Activated CD8-positive, alpha-beta memory T cell treated with anti-CD3 and anti-CD28 coated beads, Interleukin-2, amount 50 U/mL, for 4 hours (primary cell): ENCODE data around the gene CREB3L2.
"Not testable (repeated sequence)": the region's sequence is repeated elsewhere in the genome, so short reads cannot be mapped to it uniquely, and the experiment has no call there.

ENCODE experiments used
- DNase-seq: peaks from one replicate; pipeline ENCODE4 v3.0.0-alpha.2; 2020

The CREB3L2 gene

DNA sequence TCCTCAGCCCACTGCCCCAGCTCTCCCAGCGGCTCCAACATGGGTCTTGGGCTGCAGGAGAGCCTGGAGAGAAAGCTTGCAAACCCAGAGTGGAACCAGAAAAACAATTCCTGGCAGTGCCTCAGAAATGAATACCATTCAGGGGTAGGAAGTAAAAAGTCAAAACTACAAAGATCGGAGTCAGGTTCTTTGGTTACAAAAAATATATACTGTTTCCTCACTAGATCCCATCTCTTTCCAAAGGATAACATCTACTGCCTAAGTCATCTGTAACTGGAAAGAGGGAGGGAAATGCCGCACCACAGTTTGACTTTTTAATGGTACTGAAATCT lies 14.9 kb downstream of the CREB3L2 start:
- no peak for DNase-seq

DNA sequence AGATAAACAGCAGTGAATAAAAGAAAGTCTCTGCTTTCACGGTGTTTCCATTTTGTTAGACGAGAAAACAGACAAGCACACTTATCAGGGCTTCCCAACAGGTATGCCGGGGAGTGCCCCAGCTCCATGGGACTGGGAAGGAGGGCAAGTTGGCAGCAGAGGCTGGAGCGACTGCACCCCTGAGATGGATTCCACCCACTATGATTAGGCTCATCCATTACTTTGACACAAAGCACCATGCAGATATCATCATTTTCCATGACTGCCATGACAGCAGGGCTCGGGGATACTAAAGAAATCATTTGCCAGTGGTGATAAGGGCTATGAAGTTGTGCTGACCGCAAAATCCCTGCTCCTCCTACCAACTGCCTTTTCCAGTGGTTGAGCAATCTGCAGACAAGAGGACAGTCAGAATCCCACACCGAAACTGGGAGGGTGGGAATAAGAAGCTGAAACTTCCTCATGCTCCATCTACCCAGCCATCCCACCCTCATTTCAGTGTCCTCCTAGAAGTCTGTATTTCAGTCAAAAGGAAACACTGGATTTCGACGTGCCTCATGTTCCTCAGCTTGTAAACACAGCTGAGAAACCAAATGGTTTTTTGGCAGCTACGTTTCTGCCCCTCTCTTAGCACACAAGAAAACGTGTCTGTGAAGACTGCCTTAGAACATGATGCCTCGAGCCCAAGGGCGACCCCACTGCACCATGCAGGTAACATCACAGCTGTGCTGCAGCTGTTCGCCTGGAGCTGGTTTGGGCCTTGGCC lies 15.5 kb downstream of the CREB3L2 start:
- DNase-seq, result no peak

DNA sequence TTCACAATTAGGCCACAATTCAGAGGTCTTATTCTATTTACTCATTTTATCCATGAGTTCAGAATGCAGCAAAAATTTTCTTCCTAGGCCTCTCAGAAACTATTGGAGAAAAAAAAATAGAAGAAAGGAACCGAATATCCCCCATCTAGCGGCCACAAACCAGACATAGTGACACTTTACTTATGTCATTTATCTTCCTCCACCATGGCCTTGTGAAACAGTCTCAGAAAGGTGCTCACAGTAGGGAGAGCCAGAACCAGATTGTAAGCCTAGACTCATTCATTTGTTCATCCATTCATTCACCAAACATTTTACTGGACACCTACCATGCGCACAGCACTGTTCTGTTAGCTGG lies 16.0 kb downstream of the CREB3L2 start:
- no peak for DNase-seq

DNA sequence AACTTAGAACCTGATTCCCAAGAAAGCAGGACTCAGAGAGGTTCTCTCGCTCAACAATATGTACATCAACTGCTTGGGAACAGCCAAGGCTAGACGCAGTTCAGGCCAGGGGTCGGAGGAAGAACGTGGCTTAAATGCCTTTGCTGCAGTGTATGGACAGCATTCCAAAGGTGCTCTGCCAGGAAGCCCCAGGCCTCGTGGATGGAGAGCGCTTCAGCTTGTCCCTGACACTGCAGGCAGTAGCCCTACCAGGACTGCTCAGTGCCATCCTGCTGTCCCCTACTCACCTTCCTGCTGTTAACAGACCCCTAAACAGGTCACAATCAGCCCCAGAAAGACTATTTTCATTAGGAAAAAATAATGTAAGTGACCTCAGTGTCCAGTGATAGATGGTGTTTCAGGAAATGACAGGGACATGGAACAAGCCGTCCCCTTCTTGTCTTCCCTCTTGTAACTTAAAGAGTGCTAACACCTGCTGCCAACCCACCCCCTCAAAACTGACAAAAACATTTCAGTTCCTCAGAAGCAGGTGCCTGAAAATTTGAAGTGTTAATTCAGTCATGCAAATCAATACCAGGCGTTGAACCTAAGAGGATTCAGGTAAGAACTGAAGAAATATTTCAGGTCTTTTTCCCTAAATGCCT lies 16.5 kb downstream of the CREB3L2 start:
- no peak for DNase-seq

DNA sequence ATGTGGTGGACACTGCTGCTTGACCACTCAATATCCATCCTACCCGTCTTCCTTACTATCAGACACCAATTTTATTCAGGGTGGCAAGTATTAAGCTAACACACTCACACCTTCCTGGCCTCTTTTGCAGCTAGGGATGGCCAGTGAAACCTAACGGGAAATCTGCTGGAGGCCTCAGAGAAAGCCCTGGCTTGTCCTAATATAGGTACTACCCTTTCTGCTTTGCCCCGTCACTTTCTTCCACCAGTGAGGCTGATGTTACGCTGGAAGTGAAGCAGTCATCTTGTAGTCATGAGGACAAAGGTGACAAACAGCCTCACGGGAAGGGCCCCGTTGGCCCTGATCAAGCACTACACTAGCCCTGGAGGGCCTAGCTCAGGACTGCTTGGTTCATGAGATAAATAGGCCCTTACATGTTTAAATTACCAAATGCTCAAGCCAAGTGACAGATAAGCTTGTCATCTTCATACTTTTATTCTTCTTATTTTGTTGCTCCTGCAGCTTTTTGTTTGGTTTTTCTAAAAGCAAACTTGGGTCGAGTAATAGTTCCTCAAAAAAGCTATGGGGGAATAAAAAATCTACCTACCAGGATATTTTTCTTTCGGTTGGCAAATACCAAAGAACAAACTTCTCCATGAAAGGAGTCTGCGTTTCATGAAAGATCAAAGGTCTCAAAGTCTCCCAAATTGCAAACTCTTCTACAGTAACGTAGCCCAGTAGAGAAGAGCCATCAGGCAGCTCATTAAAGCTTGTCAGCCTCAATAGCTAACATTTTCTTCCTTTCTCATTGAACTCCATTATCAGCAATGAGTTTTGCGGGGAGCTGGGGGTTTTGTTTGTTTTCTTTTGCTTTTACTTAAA lies 17.5 kb downstream of the CREB3L2 start:
- DNase-seq, result no peak

DNA sequence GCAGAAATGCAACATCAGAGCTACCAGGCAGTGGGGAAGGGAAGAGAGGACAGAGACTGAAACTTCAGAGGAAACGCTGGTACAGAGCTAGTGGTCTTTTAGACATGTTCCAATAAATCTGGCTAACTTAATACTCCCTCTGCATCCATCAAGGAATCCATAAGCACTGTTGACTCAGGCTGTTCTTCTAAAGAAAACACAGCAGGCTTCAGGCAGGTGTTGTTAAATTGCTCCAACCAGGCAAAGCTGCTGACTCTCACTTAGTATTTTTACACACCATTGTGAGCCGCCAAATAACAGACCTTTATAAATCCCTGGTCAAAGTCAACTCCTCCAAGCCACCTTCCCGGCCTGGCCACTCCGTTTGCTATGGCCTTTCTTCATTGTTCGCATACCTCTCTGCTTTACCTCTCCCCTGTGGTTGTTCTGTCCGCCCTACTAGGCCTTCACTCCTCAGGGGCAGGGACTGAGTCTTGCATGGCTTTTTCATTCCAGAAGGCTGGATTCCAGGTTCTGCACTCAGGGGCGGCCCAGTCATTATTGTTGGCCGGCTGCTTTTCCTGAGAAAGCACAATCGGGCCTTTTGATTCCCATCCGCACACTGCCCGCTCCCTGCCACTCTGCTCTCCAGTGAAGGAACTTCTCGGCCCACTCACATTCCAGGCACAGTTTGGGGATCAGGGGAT lies 18.4 kb downstream of the CREB3L2 start:
- no peak for DNase-seq

DNA sequence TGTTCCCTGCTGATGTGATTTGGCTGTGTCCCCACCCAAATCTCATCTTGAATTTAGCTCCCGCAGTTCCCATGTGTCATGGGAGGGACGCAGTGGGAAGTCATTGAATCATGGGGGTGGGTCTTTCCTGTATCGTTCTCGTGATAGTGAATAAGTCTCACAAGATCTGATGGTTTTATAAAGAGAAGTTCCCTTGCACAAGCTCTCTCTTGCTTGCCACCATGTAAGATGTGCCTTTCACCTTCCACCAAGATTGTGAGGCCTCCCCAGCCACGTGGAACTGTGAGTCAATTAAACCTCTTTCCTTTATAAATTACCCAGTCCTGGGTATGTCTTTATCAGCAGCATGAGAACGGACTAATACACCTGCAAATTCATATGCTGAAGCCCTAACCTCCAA lies 19.5 kb downstream of the CREB3L2 start:
- not testable (repeated sequence) for DNase-seq

DNA sequence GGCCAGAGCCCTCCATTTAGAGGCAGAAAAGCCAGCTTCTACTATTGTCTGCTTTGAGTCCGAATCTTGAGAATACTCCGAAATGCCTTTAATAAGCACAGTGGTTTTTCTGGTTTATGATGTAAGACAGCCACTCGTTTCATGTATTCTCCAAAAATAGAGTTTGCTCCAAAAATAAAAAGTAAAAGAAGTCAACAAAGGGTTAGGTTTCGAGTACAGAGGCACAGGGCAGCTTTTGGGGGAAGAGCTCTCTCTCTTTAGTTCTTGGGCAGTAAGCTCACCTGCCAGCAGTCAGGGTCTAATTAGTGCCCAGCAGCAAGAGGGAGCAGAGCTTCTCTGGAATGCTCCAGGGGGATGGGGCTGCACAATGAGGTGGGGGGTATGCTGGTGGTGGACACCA lies 20.2 kb downstream of the CREB3L2 start:
- DNase-seq, result no peak

DNA sequence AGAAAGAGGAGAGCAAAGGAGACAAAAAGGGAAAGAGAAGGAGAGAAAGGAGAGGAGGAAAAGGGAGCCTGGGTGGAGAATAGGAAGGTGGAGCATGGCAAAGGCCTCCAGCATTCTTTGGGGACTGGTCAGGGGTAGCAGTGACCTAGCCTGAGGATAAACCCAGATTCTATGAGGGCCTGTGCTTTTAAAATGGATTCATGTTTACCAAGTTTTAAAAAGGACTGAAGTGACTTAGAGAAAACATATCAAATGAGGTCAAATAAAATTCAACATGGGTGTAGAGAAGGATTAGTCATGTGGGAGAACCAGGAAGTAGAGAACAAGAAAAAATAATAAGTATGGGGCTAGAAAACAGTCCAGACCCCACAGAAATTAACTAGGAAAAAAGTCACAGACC lies 20.7 kb downstream of the CREB3L2 start:
- DNase-seq, result no peak

DNA sequence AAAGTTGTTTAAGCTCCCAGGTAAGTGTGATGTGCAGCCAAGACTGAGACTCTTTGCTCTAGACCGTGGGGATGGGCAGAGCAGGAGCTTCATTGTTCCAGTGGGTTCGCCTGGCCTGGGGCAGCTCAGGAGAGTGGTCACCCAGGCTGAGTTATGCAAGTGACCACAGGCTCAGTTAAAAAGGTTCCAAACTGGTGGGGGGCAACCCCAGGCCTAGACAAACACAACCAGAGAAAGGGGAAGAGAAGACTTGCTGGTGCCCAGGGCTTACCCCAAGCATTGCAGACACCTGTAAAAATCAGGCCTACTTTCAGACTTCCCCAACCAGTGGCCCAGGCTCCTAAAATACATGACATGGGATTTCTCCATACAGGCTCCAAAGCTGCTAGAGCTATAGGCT lies 21.6 kb downstream of the CREB3L2 start:
- no peak for DNase-seq

DNA sequence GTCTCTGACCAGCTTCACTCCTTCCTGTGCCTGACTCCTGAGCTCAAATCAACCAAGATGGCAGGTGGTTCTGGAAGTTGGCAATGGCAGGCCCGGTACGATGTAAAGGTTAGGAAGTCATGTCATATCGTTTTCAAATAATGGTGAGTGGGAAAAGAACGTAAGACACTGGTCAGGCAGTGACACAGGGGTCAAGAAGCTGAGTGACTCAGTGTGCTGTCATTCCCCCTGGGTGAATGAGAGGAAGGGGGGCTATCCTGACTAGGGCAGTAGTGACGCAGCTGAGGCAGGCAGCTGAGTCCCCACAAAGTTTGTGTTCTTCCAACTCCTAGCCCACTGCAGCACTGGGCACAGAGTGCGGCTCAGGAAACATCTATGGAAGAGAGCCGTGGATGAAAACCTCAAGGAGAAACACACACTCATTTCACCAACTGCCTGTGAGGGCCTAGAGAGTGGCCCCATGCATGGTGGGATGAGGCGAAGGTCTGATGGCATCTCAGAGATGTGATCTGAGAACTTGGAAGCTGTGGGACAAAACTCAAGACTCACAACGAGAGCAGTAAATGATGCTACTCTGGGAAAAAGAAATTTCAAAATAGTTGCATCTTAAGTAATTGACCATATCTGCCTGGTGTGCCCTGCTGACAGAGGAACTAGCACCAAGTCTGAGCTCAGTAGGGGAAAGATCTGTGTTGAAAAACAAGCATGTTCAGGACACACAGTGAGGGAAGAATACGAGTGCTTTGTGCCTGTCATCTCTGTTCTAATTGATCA lies 23.2 kb downstream of the CREB3L2 start:
- no peak for DNase-seq

DNA sequence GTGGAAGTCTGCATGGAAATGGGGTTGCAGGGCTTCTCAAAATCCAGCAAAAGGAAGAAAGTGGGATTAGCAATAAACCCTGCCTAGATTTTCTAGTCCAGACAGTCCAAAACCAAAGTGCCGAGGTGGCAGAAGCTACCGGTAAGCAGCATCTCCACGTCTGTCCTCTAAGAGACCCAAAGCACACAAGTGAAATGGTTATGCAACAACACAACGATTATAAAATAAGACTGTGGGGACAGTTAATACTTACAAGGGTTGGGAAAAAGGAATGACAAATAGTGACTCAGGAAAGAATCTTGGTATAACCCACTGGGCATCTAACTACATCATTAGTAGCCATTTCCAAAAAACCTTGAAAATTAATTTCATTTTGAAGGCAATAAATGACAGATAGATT lies 24.7 kb downstream of the CREB3L2 start:
- DNase-seq, result no peak

DNA sequence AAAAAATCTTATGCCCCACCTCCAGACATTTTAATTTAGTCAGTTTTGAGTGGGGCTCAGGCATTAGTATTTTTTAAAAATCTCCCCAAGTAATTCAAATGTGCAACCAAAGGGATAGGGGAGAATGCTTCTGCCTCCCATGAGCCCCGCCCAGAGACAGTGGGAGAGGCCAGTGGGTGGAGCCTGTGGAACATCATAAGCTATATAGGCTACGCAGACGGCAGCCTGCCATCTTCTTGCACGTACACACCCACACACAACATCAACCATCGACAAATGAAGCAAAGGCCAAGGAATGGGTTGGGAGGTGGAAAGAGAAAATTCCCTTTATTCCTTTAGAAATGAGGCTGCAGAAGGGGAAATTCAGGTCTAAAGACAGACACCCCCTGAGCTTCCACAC lies 25.2 kb downstream of the CREB3L2 start:
- no peak for DNase-seq

DNA sequence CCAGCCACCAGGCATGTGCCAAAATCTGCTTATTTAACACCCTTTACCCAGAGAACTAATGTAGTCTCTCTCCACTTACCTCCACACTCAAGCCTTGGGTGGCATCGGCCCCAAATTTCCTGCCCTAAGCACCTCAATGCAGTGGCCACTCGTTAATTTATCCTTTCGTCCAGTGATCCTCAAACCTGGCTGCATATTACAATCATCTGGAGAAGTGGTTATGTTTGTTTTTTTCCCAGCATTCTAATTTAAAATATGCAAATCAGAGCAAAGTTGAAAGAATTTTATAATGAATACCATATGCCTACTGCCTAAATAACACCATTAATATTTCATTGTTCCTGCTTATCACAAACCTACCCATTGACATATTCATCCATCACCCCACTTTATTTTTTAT lies 25.7 kb downstream of the CREB3L2 start:
- no peak for DNase-seq

DNA sequence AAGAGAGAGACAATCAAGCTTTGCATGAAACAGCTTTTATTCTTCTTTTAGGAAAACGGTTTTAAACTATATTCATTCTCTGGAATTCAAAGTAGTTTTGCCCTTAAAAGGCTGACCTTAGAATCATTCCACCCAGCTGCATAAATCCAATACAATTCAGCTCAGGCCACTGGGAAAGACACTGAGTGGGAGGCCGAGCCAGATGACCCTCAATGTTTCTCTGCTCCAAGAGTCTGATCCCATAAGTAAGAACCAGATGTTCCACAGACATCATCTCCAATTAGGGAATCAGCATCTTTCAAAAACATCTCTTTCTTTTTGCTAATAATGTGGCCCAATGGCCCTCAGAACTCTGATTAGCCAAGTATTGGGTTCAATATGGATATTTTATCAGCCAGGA lies 26.1 kb downstream of the CREB3L2 start:
- no peak for DNase-seq

DNA sequence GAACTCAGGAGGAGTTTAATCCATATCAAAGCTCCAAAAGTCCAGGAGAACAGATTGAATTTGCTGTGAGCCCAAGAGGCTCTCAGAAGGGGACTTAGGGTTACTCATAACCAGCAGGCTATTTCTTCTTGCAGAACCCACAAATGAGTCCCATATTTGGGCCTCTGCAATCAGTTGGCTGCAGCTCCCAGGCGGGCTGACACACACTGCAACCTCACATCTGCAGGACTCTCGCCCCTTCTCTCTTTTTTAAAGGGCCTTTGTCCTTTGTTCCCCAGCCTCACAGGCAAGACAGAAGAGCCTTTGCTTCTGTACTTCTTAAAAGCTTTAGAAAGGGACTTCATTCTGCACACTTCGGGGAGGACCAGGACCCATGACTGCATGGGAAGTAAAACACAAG lies 26.7 kb downstream of the CREB3L2 start:
- no peak for DNase-seq

DNA sequence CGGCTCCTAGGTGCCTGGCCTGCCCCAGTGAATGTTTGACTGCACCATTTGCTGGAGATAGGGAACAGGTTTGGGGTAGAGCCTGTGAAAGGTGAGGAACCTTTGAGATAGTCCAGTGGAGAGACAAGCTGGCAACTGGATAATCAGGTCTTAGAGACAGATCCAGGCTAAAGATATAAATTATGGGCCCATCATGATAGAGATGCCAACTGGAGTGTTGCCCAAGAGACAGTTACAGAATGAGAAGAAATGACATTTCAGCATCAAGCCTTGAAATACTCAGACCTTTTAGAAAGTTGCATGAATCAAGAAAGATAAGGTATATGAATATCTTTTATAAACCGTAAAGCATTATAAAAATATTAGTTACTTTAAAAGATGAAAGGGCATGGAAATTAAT lies 27.1 kb downstream of the CREB3L2 start:
- no peak for DNase-seq

DNA sequence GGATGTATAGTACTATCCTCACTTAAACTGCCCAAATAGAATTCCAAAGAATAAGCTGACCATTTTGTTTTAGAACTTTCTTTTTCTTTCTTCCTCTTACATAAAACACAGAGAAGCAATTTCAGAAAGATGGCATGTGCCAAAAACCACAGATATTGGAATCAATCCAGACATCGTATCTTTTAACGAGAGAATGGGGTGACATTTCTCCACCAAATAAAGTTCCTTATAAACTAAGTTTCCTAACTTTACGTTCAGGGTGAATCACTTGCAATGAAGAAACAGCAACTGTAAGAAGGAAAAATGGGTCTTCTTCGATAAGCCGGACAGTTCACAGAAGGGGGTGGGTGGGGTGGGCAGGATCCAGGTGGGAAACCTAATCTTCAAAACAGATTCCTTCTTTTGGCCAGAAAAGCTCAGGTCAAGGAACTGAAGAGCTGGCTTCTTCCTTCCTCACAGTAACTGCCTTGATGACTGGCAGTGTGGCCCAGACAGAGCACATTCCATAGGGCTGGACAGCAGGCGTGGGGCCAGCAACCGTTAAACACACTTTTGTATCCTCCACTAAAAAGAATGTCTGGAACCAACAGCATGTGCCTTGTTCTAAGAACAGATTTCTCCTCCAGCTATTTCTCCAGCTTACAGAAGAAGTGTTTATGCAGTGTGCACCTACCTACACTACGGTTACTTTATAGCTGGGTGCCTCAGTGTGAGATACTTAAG lies 31.5 kb downstream of the CREB3L2 start:
- no peak for DNase-seq

DNA sequence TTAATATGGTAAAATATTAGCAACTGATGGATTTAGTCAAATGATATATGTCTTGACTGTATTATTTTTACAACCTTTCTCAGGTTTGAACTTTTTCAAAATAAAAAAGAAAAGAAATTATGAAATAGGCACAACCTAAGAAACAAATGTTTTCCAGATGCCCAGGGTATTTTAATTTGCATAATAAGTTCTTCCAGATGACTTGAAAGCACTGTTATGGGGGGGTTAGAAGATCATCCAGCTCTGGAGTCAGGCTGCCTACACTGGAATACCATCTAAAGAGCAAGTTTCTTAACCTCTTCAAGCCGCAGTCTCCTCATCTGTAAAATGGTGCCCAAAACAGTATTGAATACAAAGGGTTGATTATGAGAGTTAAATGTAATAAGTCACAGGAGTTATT lies 32.1 kb downstream of the CREB3L2 start:
- no peak for DNase-seq

DNA sequence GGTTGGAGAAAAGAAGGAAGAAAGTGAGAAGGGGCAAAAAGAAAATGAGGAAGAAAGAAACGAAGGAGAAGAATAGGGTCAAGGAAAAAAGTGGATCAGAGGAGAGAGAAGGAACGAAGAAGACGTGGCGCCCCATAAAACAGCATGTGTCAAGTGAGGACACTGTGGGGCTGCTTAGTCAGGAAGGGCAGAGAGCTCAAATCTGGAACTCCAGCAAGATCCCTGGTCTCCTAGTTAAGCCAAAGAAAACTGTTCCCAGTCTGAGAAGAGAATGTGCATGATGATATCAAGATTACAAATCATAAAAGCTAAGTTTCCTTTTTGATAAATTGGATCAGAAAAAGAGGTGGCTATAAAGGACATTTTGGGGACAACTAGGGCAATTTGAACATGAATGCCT lies 33.0 kb downstream of the CREB3L2 start:
- DNase-seq, result no peak

DNA sequence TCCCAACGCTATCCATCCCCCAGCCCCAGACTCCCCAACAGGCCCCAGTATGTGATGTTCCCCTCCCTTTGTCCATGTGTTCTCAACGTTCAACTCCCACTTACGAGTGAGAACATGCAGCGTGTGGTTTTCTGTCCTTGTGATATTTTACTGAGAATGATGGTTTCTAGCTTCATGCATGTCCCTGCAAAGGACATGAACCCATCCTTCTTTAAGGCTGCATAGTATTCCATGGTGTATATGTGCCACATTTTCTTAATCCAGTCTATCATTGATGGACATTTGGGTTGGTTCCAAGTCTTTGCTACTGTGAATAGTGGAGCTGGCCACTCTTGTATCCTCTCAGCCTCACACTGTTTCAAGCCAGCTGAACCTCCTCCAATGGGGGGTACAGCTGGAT lies 33.5 kb downstream of the CREB3L2 start:
- not testable (repeated sequence) for DNase-seq
